ENCODE results near the gene TOX2.

Gene TOX2

DNA sequence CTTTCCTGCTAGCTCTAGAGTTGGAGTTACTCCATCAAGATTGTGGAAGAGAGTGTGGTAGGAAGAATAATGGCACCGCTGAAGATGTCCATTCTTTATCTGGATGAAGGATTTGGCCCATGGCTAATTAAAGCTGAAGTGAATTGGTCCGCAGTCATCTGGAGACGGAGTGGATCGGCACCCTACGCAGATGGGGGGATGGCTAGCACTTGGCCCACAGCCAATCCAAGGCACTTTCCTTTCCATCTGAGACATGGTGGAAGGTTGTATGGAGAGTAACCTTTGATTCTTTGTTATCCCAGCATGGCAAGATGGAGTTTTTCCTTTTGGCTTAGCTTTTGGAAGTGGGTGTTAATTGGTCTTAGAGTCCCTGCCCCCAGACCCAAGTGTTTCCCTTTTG, 184.0 kb downstream of the TOX2 start:
- Histone ChIP-seq H3K9ac (ENCODE audit: low read length) (no peak overlapping the region), H3K4me3 (ENCODE audit: low read length) (no peak overlapping the region), H3K4me1 (ENCODE audit: control insufficient read depth, insufficient read depth, low read length) (peaks cover 5% of the 10 kb centered on the region), H3K36me3 (ENCODE audit: control insufficient read depth, insufficient read depth, low read length) (no peaks in the 10 kb centered on the region), H3K27me3 (ENCODE audit: control insufficient read depth, insufficient read depth, low read length) (no peaks in the 10 kb centered on the region), H3K9me3 (ENCODE audit: control insufficient read depth, low read length) (no peaks in the 10 kb centered on the region)

DNA sequence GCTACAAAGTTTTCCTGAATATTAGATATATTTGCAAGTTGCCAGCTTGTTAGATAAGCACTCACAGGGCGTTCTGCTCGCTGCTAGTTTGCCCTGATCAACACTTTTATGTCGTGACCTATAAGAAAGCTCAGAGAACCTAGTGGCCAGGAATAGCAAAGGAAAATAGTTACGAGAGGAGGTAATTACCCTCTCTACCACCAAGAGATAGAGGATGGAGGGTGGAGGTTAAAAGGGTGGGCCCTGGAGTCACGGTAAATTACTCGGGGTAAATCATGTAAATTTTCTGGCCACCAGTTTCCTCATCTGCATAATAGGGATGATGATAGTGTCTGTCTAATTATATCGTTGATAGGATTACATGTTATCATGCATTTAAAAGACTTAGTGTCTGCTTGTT, 185.2 kb downstream of the TOX2 start:
- no peak overlapping the region for H3K9ac ChIP-seq (ENCODE audit: low read length)
- peaks cover 5% of the 10 kb centered on the region for H3K4me1 ChIP-seq (ENCODE audit: control insufficient read depth, insufficient read depth, low read length)
- H3K4me3 ChIP-seq (ENCODE audit: low read length), result no peak overlapping the region
- H3K36me3 ChIP-seq (ENCODE audit: control insufficient read depth, insufficient read depth, low read length), result no peaks in the 10 kb centered on the region
- H3K27me3 ChIP-seq (ENCODE audit: control insufficient read depth, insufficient read depth, low read length), result no peaks in the 10 kb centered on the region
- H3K9me3 ChIP-seq (ENCODE audit: control insufficient read depth, low read length), result no peaks in the 10 kb centered on the region

DNA sequence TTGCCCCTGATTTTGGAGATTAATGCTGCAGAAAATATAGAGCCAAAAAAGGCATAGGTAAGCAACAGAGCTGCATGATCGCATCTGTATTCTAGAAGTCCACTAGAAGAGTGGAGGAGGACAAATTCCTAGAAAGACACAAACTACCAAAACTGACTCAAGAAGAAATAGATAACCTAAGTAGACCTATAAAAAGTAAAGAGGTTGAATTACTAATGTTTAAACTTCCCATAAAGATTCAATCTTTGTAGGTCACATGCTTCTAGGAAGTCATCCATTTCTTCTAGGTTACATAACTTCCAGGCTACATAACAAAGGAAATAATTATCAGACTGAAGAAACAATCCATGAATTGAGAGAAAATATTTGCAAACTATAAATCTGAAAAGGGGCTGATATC, 187.9 kb downstream of the TOX2 start:
- Histone ChIP-seq H3K9ac (ENCODE audit: low read length) (no peak overlapping the region), H3K4me1 (ENCODE audit: control insufficient read depth, insufficient read depth, low read length) (peaks cover 5% of the 10 kb centered on the region), H3K36me3 (ENCODE audit: control insufficient read depth, insufficient read depth, low read length) (no peaks in the 10 kb centered on the region), H3K27me3 (ENCODE audit: control insufficient read depth, insufficient read depth, low read length) (peaks cover 8% of the 10 kb centered on the region), H3K4me3 (ENCODE audit: low read length) (no peak overlapping the region), H3K9me3 (ENCODE audit: control insufficient read depth, low read length) (no peaks in the 10 kb centered on the region)

DNA sequence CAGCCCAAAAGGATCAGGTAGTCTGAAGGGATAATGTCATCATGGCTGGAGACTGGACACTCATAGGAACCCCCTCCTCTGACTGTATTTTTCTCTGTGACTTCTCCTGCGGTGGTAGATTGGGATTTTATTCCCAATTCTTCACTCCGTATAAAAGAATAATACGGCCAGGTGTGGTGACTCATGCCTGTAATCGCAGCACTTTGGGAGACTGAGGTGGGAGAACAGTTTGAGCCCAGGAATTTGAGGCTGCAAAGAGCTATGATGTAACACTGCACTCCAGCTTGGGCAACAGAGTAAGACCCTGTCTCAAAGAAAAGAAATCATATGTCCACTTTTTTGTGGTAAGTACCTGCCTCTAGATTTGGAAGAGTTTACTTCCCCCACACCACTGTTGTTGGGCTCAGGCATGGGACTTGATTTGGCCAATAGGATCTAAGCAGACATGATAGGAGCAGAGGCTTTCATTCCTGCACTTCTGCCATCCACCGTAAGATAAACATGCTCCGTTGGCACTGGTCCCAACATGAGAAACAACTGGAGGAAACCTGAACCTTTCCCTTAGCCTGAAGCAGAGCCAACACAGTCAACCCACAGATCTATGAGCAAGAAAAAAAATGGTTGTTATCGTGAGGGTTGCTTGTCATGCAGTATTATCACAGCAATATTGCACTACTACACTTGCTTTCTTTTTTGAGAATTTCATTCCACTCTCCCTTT, 190.3 kb downstream of the TOX2 start:
- Histone ChIP-seq H3K9me3 (ENCODE audit: control insufficient read depth, low read length) (no peaks in the 10 kb centered on the region), H3K4me3 (ENCODE audit: low read length) (no peak overlapping the region), H3K9ac (ENCODE audit: low read length) (no peak overlapping the region), H3K27me3 (ENCODE audit: control insufficient read depth, insufficient read depth, low read length) (peaks cover 8% of the 10 kb centered on the region), H3K4me1 (ENCODE audit: control insufficient read depth, insufficient read depth, low read length) (no peaks in the 10 kb centered on the region), H3K36me3 (ENCODE audit: control insufficient read depth, insufficient read depth, low read length) (no peaks in the 10 kb centered on the region)

DNA sequence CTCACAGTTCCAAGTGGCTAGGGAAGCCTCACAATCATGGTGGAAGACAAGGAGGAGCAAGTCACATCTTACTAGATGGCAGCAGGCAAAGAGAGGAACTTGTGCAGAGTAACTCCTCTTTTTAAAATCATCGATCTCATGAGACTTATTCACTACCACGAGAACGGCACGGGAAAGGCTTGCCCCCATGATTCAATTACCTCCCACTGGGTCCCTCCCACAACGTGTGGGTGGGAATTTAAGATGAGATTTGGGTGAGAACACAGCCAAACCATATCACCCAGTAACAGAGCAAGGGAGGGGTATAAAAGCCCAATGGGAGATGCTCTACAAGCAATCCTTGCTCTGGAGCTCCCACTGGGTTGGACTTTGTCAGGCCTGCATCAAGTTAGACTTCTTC, 192.0 kb downstream of the TOX2 start:
- no peaks in the 10 kb centered on the region for H3K36me3 ChIP-seq (ENCODE audit: control insufficient read depth, insufficient read depth, low read length)
- peaks cover 16% of the 10 kb centered on the region for H3K27me3 ChIP-seq (ENCODE audit: control insufficient read depth, insufficient read depth, low read length)
- no peak overlapping the region for H3K9ac ChIP-seq (ENCODE audit: low read length)
- no peaks in the 10 kb centered on the region for H3K4me1 ChIP-seq (ENCODE audit: control insufficient read depth, insufficient read depth, low read length)
- H3K9me3 ChIP-seq (ENCODE audit: control insufficient read depth, low read length), result no peaks in the 10 kb centered on the region
- H3K4me3 ChIP-seq (ENCODE audit: low read length), result no peak overlapping the region

DNA sequence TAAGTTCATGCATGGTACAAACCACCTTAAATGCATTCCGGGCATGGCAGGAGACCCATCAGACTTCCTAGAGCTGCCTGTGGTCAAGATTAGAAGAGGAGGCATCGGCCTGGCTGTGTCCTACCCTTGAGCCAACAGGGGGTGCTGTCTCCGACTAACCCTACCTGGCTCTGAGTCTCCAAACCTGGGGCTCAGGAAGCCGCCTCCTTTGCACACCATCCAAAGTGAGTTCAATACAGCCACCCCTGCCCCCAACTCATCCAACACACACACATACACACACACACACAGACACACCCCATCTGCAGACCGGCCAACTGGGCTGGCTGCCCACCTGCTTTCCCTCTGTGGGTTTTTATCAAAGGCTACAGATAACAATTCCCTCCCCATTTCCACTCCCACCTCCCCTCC, 195.3 kb downstream of the TOX2 start:
- no peaks in the 10 kb centered on the region for H3K9me3 ChIP-seq (ENCODE audit: control insufficient read depth, low read length)
- no peak overlapping the region for H3K4me3 ChIP-seq (ENCODE audit: low read length)
- H3K27me3 ChIP-seq (ENCODE audit: control insufficient read depth, insufficient read depth, low read length), result peaks cover 25% of the 10 kb centered on the region
- no peak overlapping the region for H3K9ac ChIP-seq (ENCODE audit: low read length)
- H3K4me1 ChIP-seq (ENCODE audit: control insufficient read depth, insufficient read depth, low read length), result no peaks in the 10 kb centered on the region
- no peaks in the 10 kb centered on the region for H3K36me3 ChIP-seq (ENCODE audit: control insufficient read depth, insufficient read depth, low read length)

DNA sequence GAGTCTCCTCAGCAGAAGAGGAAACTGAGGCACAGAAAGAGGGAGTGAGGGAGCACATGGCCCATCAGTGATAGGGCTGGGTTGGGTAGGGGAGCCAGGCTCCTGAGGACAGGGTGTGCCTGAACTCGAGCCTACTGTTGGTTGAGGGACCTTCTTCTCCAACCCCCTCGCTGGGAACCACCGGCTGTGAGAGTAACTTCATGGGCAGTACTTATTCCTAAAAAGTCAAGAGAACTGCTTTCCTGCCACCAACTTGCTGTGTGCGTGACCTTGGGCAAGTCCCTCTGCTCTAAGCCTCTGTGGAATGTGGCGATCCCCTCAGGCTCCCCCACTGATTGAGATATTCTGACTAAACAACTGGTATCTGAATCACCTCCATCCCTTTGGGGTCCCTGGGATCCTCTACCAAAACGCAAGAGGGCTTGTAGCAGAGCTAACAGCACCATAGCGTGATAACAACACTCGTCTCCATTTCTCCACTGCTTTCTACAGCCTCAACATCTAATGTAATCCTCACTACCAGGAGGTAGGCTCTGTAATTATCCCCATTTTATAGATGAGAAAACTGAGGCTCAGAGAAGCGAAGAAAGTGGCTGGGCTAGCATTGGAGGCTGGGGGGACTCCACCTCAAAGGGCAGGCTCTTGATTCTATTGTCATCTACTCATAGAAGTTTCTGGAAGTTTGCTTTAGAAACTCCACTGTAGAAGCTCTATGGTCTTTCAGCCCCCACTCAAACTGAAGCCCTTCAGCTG, 196.3 kb downstream of the TOX2 start:
- Histone ChIP-seq H3K9ac (ENCODE audit: low read length) (no peak overlapping the region), H3K9me3 (ENCODE audit: control insufficient read depth, low read length) (no peaks in the 10 kb centered on the region), H3K27me3 (ENCODE audit: control insufficient read depth, insufficient read depth, low read length) (peaks cover 35% of the 10 kb centered on the region), H3K4me1 (ENCODE audit: control insufficient read depth, insufficient read depth, low read length) (no peaks in the 10 kb centered on the region), H3K4me3 (ENCODE audit: low read length) (no peak overlapping the region), H3K36me3 (ENCODE audit: control insufficient read depth, insufficient read depth, low read length) (no peaks in the 10 kb centered on the region)

DNA sequence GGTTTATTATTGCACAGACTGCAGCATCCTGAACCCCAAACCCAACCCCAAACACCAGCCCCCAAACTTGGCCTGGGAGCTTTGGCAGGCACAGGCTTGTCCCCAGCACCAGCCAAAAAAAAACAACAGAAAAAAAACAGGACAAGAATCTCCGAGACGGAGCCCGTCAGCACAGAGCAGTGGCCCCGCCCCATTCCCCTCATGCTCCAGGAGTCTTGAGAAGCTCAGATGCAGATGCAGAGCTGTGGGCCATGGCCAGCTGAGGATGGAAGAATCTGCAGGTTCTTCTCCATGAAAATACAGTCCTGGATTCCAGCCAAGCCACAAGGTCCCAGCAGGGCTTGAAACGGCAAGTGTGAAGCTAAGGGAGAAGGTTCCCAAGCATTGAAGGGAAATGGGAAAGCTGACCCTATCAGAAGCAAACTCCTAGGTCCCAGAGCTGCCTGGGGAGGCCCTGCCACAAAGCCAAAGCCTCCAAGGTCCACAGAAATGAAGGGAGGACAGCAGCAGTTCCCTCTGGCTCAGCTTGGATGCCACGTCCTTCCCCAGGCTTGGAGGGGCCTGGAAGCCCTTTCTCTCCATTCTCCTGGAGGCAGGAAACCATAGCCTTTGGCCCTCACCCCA, 197.2 kb downstream of the TOX2 start:
- Histone ChIP-seq H3K9ac (ENCODE audit: low read length) (no peak overlapping the region), H3K4me3 (ENCODE audit: low read length) (no peak overlapping the region), H3K27me3 (ENCODE audit: control insufficient read depth, insufficient read depth, low read length) (peaks cover 41% of the 10 kb centered on the region), H3K36me3 (ENCODE audit: control insufficient read depth, insufficient read depth, low read length) (no peaks in the 10 kb centered on the region), H3K4me1 (ENCODE audit: control insufficient read depth, insufficient read depth, low read length) (no peaks in the 10 kb centered on the region), H3K9me3 (ENCODE audit: control insufficient read depth, low read length) (no peaks in the 10 kb centered on the region)

DNA sequence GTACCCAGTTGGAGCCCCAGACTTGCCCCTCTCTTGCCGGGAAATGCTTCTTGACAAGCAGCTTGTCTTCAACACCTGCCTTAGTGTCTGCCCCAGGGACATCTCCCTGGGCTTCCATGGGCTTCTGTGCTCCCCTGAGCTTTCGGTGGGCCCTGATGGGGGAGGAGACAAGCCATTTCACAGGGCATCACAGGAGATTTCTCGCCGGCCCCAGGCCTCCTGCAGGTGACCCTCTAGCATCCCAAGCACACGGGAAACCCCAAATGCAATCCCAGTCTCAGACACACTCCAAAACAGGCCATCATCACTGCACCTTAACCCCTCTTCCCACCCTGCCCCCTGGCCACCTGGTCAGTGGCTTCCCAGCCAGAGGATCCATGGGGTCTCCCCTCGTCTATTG, 197.8 kb downstream of the TOX2 start:
- Histone ChIP-seq H3K9ac (ENCODE audit: low read length) (no peak overlapping the region), H3K9me3 (ENCODE audit: control insufficient read depth, low read length) (no peaks in the 10 kb centered on the region), H3K36me3 (ENCODE audit: control insufficient read depth, insufficient read depth, low read length) (no peaks in the 10 kb centered on the region), H3K4me1 (ENCODE audit: control insufficient read depth, insufficient read depth, low read length) (no peaks in the 10 kb centered on the region), H3K4me3 (ENCODE audit: low read length) (no peak overlapping the region), H3K27me3 (ENCODE audit: control insufficient read depth, insufficient read depth, low read length) (peaks cover 35% of the 10 kb centered on the region)

DNA sequence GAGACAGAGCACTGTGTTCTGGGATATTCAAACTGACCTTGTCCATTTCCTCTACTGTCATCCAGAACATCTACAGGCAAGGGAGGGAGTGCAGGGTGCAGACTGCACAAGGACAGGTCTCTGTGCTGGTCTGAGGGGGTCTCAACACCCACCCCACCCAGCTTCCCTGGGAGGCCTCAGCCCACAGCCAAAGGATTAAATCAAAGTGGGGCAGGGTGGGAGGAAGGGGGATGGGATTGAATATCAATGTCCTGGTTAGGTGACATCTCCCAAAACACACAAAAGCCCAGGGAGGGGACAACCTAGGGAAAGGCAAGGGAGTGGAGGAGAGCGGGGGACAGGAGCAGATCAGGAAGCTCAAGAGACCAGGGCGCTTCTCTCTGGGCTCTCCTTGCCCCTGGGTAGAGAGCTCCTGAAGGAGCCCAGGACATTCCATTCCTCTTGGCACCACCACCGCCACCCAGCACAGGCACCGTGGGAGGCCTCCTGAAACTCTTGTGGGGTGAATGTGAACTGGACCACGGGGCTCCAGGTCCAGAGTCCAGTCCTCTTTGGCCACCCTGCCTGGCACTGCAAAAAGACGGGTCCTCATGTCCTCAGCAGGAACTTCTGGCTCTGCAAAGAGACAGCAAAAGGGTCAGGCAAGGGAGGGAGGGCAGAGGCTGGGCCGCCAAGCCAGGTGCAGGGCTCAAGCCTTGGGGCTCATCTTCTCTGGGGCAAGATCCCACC, 198.4 kb downstream of the TOX2 start:
- Histone ChIP-seq H3K9me3 (ENCODE audit: control insufficient read depth, low read length) (no peaks in the 10 kb centered on the region), H3K4me1 (ENCODE audit: control insufficient read depth, insufficient read depth, low read length) (no peaks in the 10 kb centered on the region), H3K27me3 (ENCODE audit: control insufficient read depth, insufficient read depth, low read length) (peaks cover 34% of the 10 kb centered on the region), H3K4me3 (ENCODE audit: low read length) (no peak overlapping the region), H3K36me3 (ENCODE audit: control insufficient read depth, insufficient read depth, low read length) (no peaks in the 10 kb centered on the region), H3K9ac (ENCODE audit: low read length) (no peak overlapping the region)

DNA sequence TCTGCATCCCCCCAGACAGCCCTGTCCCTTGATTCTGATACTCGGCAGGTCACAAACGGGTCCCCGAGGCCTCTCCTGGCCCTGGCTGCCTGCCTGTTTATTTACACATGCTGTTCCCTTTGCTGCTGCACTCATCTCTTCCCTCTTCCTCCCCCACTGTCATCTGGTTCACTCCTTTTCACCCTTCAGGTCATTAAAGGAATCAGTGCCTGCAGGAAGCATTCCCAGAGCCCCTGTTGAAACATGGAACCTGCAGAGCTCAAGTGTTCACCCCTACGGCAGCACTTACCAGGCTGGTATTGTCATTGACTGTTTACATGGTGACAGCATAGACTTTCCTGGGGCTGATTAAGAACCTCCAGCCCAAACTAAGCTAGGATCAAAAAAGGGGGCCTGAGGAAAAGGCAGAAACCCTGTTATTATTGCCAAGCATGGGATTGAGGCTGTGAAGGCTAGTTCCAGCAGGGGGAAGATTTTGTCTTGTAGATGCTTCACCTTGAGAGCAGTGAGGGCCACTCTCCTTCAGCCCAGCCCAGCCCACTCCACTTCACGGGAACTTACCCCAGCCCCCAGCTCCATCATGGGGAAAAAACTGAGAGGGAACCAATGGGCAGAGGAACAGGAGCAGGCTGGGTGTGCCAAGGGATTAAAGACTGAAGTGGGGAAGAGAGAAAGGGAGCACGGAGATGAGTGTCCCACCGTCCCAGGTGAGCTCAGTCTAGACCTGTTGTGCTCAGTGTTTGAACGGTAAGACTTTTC, 199.1 kb downstream of the TOX2 start:
- H3K9ac ChIP-seq (ENCODE audit: low read length), result no peak overlapping the region
- H3K4me3 ChIP-seq (ENCODE audit: low read length), result no peak overlapping the region
- H3K9me3 ChIP-seq (ENCODE audit: control insufficient read depth, low read length), result no peaks in the 10 kb centered on the region
- H3K4me1 ChIP-seq (ENCODE audit: control insufficient read depth, insufficient read depth, low read length), result no peaks in the 10 kb centered on the region
- H3K27me3 ChIP-seq (ENCODE audit: control insufficient read depth, insufficient read depth, low read length), result peaks cover 34% of the 10 kb centered on the region
- H3K36me3 ChIP-seq (ENCODE audit: control insufficient read depth, insufficient read depth, low read length), result no peaks in the 10 kb centered on the region

Data from mucosa of stomach (tissue), 1 donor.